HG03378 (cell line): ENCODE data around the gene NAA50.

ENCODE experiments used
- ATAC-seq: cut with Tn5 transposase; IDR thresholded peaks from one replicate; pipeline ENCODE4 v1.9.1; 2021; ENCODE audit warnings: mild to moderate bottlenecking, moderate library complexity; ENCODE audit not compliant: unreplicated experiment

Gene NAA50

GRCh38 chr3:113690482-113690881 lies 55.6 kb downstream of the NAA50 start:
- no peak for ATAC-seq

- ATAC-seq: no peak
These were observed 59.9 kb downstream of the NAA50 start for GRCh38 chr3:113685956-113686721.

GRCh38 chr3:113685124-113685523 lies 60.9 kb downstream of the NAA50 start:
- ATAC-seq: no peak

- no peak for ATAC-seq
These were observed 61.7 kb downstream of the NAA50 start for GRCh38 chr3:113684271-113684819.

GRCh38 chr3:113678773-113679172 lies 67.3 kb downstream of the NAA50 start:
- ATAC-seq: no peak

- ATAC-seq: no peak
These were observed 68.3 kb downstream of the NAA50 start for GRCh38 chr3:113677737-113678136.

GRCh38 chr3:113676261-113676660 lies 69.8 kb downstream of the NAA50 start:
- no peak for ATAC-seq

GRCh38 chr3:113673593-113673992 lies 72.5 kb downstream of the NAA50 start:
- no peak for ATAC-seq

- ATAC-seq: no peak
These were observed 78.0 kb downstream of the NAA50 start for GRCh38 chr3:113668015-113668414.
